ENCODE data around the gene GARIN1A. TPM values are rescaled to one million over a fixed set of nuclear protein-coding genes. Genes with fewer than 3 reads are reported as not detected.
"Not testable (repeated sequence)": the region's sequence is repeated elsewhere in the genome, so short reads cannot be mapped to it uniquely, and the experiment has no call there.

GARIN1A gene
- total and polyA plus RNA-seq, 2 of the 4 experiments (the other 2 are of a cell fraction) = 0.18 to 1.4 TPM

GRCh38 chr7:128683270-128683669, 11.2 kb downstream of the GARIN1A start:
- in situ Hi-C loops (cut with MboI; ENCODE audit: low sequenced_read_pairs); H3K18ac ChIP-seq (ENCODE audit: low read depth, low read length); H3K4me2 ChIP-seq (ENCODE audit: low read depth, low read length); intact Hi-C loops (cut with micrococcal nuclease); H2BK20ac ChIP-seq (ENCODE audit: low read depth, low read length); H2AFZ ChIP-seq (replicated peaks; ENCODE audit: low read length, poor library complexity); H3K56ac ChIP-seq (ENCODE audit: extremely low read depth, insufficient read depth, low read length); dilution Hi-C loops (cut with HindIII; ENCODE audit: low sequenced_read_pairs, unreplicated experiment); H4K8ac ChIP-seq (ENCODE audit: low read depth in 2 of 2, low read length in 2 of 2); POLR2A ChIA-PET (ENCODE audit: unreplicated experiment); H4K5ac ChIP-seq (ENCODE audit: low read depth, low read length); H3K14ac ChIP-seq (replicated peaks; ENCODE audit: low read depth, low read length); BruUV-seq (replicated peaks); H3K27ac ChIP-seq (ENCODE audit: insufficient read depth, low read length); DNase-seq; ATAC-seq (ENCODE audit: low read depth); H3K9me3 ChIP-seq (ENCODE audit: control insufficient read depth, insufficient read depth, low read length); H3K4ac ChIP-seq (ENCODE audit: low read depth, low read length); H3K4me3 ChIP-seq (ENCODE audit: insufficient read depth, low read depth, low read length); H2BK15ac ChIP-seq (ENCODE audit: low read depth, low read length); H3K9me1 ChIP-seq (ENCODE audit: insufficient read depth, low read length); H2BK5ac ChIP-seq (ENCODE audit: low read depth, low read length, poor library complexity, severe bottlenecking); H4K20me1 ChIP-seq (ENCODE audit: insufficient read depth, low read length); H3K27me3 ChIP-seq (ENCODE audit: control insufficient read depth, insufficient read depth, low read length); H4K91ac ChIP-seq (ENCODE audit: insufficient read depth, low read depth, low read length); H2AK9ac ChIP-seq (replicated peaks; ENCODE audit: low read depth, low read length, poor library complexity); H3K9ac ChIP-seq (ENCODE audit: low read depth, low read length); H3K79me1 ChIP-seq (ENCODE audit: low read depth in 1 of 2, low read length in 2 of 2); CTCF ChIA-PET; H3K23ac ChIP-seq (ENCODE audit: low read depth, low read length); H2AK5ac ChIP-seq (ENCODE audit: low read depth, low read length); H3K4me1 ChIP-seq (ENCODE audit: control insufficient read depth, insufficient read depth, low read length); H2BK120ac ChIP-seq (ENCODE audit: low read depth, low read length): not testable (repeated sequence)
- H3K36me3 ChIP-seq (ENCODE audit: control insufficient read depth, insufficient read depth, low read length) = peaks cover 17% of the 10 kb centered on the region
- no CpG with 5 or more reads among the region's 1 CpG for WGBS, 2 experiments (ENCODE audit: extremely low coverage in 2 of 2, insufficient read length in 1 of 2)

GRCh38 chr7:128683738-128684137, 11.6 kb downstream of the GARIN1A start:
- H3K14ac ChIP-seq (replicated peaks; ENCODE audit: low read depth, low read length); H3K56ac ChIP-seq (ENCODE audit: extremely low read depth, insufficient read depth, low read length); dilution Hi-C loops (cut with HindIII; ENCODE audit: low sequenced_read_pairs, unreplicated experiment); POLR2A ChIA-PET (ENCODE audit: unreplicated experiment); BruUV-seq (replicated peaks); H3K4me3 ChIP-seq (ENCODE audit: insufficient read depth, low read depth, low read length); DNase-seq; H2AK9ac ChIP-seq (replicated peaks; ENCODE audit: low read depth, low read length, poor library complexity); H3K27me3 ChIP-seq (ENCODE audit: control insufficient read depth, insufficient read depth, low read length); H3K9me3 ChIP-seq (ENCODE audit: control insufficient read depth, insufficient read depth, low read length); H3K4me2 ChIP-seq (ENCODE audit: low read depth, low read length); ATAC-seq (ENCODE audit: low read depth); H2AK5ac ChIP-seq (ENCODE audit: low read depth, low read length); H3K4ac ChIP-seq (ENCODE audit: low read depth, low read length); H2AFZ ChIP-seq (replicated peaks; ENCODE audit: low read length, poor library complexity); H3K18ac ChIP-seq (ENCODE audit: low read depth, low read length); H3K23ac ChIP-seq (ENCODE audit: low read depth, low read length); H2BK15ac ChIP-seq (ENCODE audit: low read depth, low read length); in situ Hi-C loops (cut with MboI; ENCODE audit: low sequenced_read_pairs); H3K4me1 ChIP-seq (ENCODE audit: control insufficient read depth, insufficient read depth, low read length); H3K9ac ChIP-seq (ENCODE audit: low read depth, low read length); CTCF ChIA-PET; H4K20me1 ChIP-seq (ENCODE audit: insufficient read depth, low read length); H4K5ac ChIP-seq (ENCODE audit: low read depth, low read length); H4K8ac ChIP-seq (ENCODE audit: low read depth in 2 of 2, low read length in 2 of 2); intact Hi-C loops (cut with micrococcal nuclease); H3K9me1 ChIP-seq (ENCODE audit: insufficient read depth, low read length); H4K91ac ChIP-seq (ENCODE audit: insufficient read depth, low read depth, low read length); H3K27ac ChIP-seq (ENCODE audit: insufficient read depth, low read length); H2BK120ac ChIP-seq (ENCODE audit: low read depth, low read length); H2BK5ac ChIP-seq (ENCODE audit: low read depth, low read length, poor library complexity, severe bottlenecking); H2BK20ac ChIP-seq (ENCODE audit: low read depth, low read length); H3K79me1 ChIP-seq (ENCODE audit: low read depth in 1 of 2, low read length in 2 of 2): not testable (repeated sequence)
- H3K36me3 ChIP-seq (ENCODE audit: control insufficient read depth, insufficient read depth, low read length) = peaks cover 17% of the 10 kb centered on the region
- 100% methylated on average over 2 of the region's 4 CpGs; no CpG with 5 or more reads in 1 of the 2 experiments for WGBS, 2 experiments (ENCODE audit: extremely low coverage in 2 of 2, insufficient read length in 1 of 2)

Measured in IMR-90 (cell line).